GM12878 (cell line): ENCODE data around the gene SLC23A1. TPM values are rescaled to one million over a fixed set of nuclear protein-coding genes. Genes with fewer than 3 reads are reported as not detected.
A peak's percentile ranks its signal among the peaks of the same experiment; 100 is the strongest.

Experiments used
- ATF7 ChIP-seq: fragments of 450-650 bp; IDR thresholded peaks from 2 replicates; pipeline ENCODE4 v1.6.1; 2016; ENCODE audit warnings: low read depth, mild to moderate bottlenecking
- BACH1 ChIP-seq: fragments of 450-650 bp; IDR thresholded peaks from 2 replicates; pipeline ENCODE4 v1.6.1; 2017; ENCODE audit warnings: mild to moderate bottlenecking, borderline replicate concordance
- BMI1 ChIP-seq: fragments of 450-650 bp; IDR thresholded peaks from 2 replicates; pipeline ENCODE4 v1.6.1; 2016; ENCODE audit warnings: mild to moderate bottlenecking, moderate library complexity, borderline replicate concordance
- CEBPB ChIP-seq, 2 experiments: fragments of 150-350 bp in 1 of 2; IDR thresholded peaks; 2 replicates each; pipeline ENCODE4 v1.6.1; 2012 to 2014; ENCODE audit warnings: low read depth in 2 of 2, low read length in 2 of 2, borderline replicate concordance in 1 of 2, inconsistent platforms in 1 of 2
- CHD2 ChIP-seq: IDR thresholded peaks from 2 replicates; pipeline ENCODE4 v1.6.1; 2011; ENCODE audit warnings: low read depth, low read length, improper control_type of control experiment, borderline replicate concordance
- CHD4 ChIP-seq: fragments of 200-600 bp; sonication (generic); IDR thresholded peaks from 2 replicates; pipeline ENCODE4 v1.6.1; 2016; ENCODE audit warnings: mild to moderate bottlenecking
- ETV6 ChIP-seq, 2 experiments: fragments of 450-650 bp in 1 of 2; IDR thresholded peaks in 1 of 2; conservative IDR thresholded peaks in 1 of 2; 2 replicates each; pipeline ENCODE4 v1.6.1; 2014; ENCODE audit warnings: antibody characterized with exemption in 1 of 2, borderline replicate concordance in 1 of 2, low read depth in 1 of 2, mild to moderate bottlenecking in 1 of 2, moderate library complexity in 1 of 2
- EZH2 ChIP-seq: IDR thresholded peaks from 2 replicates; pipeline ENCODE4 v1.6.1; 2012; ENCODE audit warnings: low read depth, mild to moderate bottlenecking, control low read depth, inconsistent platforms, low read length, borderline replicate concordance; ENCODE audit not compliant: control insufficient read depth
- IRF4 ChIP-seq: IDR thresholded peaks from 2 replicates; pipeline ENCODE4 v1.6.1; 2011; ENCODE audit warnings: low read depth, low read length
- JUND ChIP-seq: IDR thresholded peaks from 2 replicates; pipeline ENCODE4 v1.6.1; 2012; ENCODE audit warnings: low read depth, mild to moderate bottlenecking, low read length, improper control_type of control experiment, moderate library complexity
- MEF2B ChIP-seq: fragments of 450-650 bp; IDR thresholded peaks from 2 replicates; pipeline ENCODE4 v1.6.1; 2018; ENCODE audit warnings: mild to moderate bottlenecking, moderate library complexity; ENCODE audit not compliant: partially characterized antibody, poor library complexity, severe bottlenecking
- NFYA ChIP-seq: IDR thresholded peaks from 2 replicates; pipeline ENCODE4 v1.6.1; 2011; ENCODE audit warnings: low read depth, mild to moderate bottlenecking, low read length, improper control_type of control experiment, borderline replicate concordance
- PML ChIP-seq: IDR thresholded peaks from 2 replicates; pipeline ENCODE4 v1.6.1; 2012; ENCODE audit warnings: low read length, inconsistent platforms
- POLR2A ChIP-seq: IDR thresholded peaks from 2 replicates; pipeline ENCODE4 v1.6.1; 2011; ENCODE audit warnings: low read depth, mild to moderate bottlenecking, low read length
- SPI1 ChIP-seq: IDR thresholded peaks from 2 replicates; pipeline ENCODE4 v1.6.1; 2011; ENCODE audit warnings: low read depth, mild to moderate bottlenecking, low read length, moderate library complexity, borderline replicate concordance; ENCODE audit not compliant: insufficient read depth
- STAT3 ChIP-seq: IDR thresholded peaks from 2 replicates; pipeline ENCODE4 v1.6.1; 2011; ENCODE audit warnings: low read depth, low read length, improper control_type of control experiment
- SUPT20H ChIP-seq: IDR thresholded peaks from 2 replicates; pipeline ENCODE4 v1.6.1; 2011; ENCODE audit warnings: low read depth, mild to moderate bottlenecking, low read length, moderate library complexity, borderline replicate concordance; ENCODE audit not compliant: control insufficient read depth
- ZSCAN29 ChIP-seq: fragments of 450-650 bp; IDR thresholded peaks from 2 replicates; pipeline ENCODE4 v1.6.1; 2017; ENCODE audit warnings: mild to moderate bottlenecking, moderate library complexity
- polyA plus RNA-seq, 11 experiments: library from polyadenylated mRNA; depleted of rRNA in 4 of 11; unstranded in 6 of 11; stranded (reverse) in 5 of 11; fragments of >200 nt; fragmentation: Nextera tagmentation in 4 of 11; fragmentation: Illumina TruSeq in 1 of 11; extraction: Ambion mirVana in 4 of 11; extraction: Trizol in 1 of 11; gene quantifications; 1 replicate in 1 of 11; 2 replicates in 10 of 11; pipeline versions ENCODE4 v1.2.1 to v1.2.3, GENCODE V29; 2011 to 2016; ENCODE audit warnings: inconsistent platforms in 2 of 11, missing spikeins in 2 of 11, low read depth in 1 of 11
- total RNA-seq, 4 experiments: library from RNA; depleted of rRNA in 3 of 4; stranded (reverse); fragments of >200 nt in 3 of 4; fragmentation: Illumina TruSeq in 1 of 4; extraction: Trizol in 1 of 4; gene quantifications; 2 replicates each; pipeline versions ENCODE4 v1.2.1 to v1.2.3, GENCODE V29; 2013 to 2021
- TF ChIP-seq, protein P1 (sequence below): IDR thresholded peaks from 2 replicates; pipeline ENCODE4 v1.6.1; 2011; ENCODE audit warnings: low read depth, low read length, improper control_type of control experiment, borderline replicate concordance
- TF ChIP-seq, protein P2 (sequence below): fragments of 450-650 bp; conservative IDR thresholded peaks from 2 replicates; pipeline ENCODE4 v1.6.1; 2017; ENCODE audit warnings: mild to moderate bottlenecking, moderate library complexity
- TF ChIP-seq, protein P3 (sequence below): fragments of 450-650 bp; IDR thresholded peaks from 2 replicates; pipeline ENCODE4 v1.6.1; 2016; ENCODE audit warnings: mild to moderate bottlenecking
- TF ChIP-seq, protein P4 (sequence below): IDR thresholded peaks from 2 replicates; pipeline ENCODE4 v1.6.1; 2011; ENCODE audit warnings: low read depth, mild to moderate bottlenecking, low read length, moderate library complexity, borderline replicate concordance; ENCODE audit errors: extremely low read depth

The SLC23A1 gene
- total and polyA plus RNA-seq, 10 of the 15 experiments (the other 5 are each of a cell fraction or from before 2014, with no cell fraction given): 0.35 to 4.7 (median 1.6) TPM

DNA sequence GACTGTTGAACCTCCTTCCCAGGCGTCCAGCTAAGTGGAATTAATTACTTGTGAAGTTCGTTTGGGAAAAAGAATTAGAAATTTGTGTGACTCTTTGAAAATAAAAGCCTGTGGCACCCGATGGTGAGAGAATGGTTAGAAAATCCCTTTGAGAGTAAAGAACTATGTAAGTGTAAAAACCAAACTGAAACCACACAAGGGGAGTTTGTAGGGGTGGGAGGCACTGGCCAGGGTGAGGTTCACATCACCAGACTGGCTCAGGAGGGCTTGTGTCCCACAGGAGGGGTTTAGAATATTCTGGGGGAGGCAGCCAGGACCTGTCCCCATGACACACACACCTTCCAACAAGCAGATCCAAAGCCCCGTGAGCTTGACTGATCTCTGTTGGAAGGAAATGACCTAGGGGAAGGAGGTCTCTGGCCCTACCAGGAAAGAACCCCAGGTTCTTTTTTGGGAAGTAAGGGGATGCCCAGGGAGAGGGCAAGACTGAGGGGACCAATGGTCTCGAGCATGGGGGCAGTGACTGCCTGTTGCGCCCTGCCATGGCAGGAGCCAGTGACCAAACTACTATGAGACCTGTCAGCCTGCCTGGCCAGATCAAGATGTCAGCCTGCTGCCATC is 16.5 kb upstream of the SLC23A1 start (continued):
- no peak for TF ChIP-seq PML
- TF ChIP-seq EZH2: no peak
- TF ChIP-seq CEBPB (IDR thresholded peaks at IDR 0.05; ENCODE audit: borderline replicate concordance in 1 of 2, low read depth in 2 of 2, low read length in 2 of 2): no peak
- TF ChIP-seq CHD2: no peak
- peak; percentile 92 for TF ChIP-seq ATF7
- TF ChIP-seq BACH1: peak; percentile 52; the same call in 1 of the 2 replicates
- TF ChIP-seq POLR2A: 0 out of 2 replicates have a peak, but pooled peaks have one; percentile 37
- no peak for TF ChIP-seq NFYA
- TF ChIP-seq, protein P1, sequence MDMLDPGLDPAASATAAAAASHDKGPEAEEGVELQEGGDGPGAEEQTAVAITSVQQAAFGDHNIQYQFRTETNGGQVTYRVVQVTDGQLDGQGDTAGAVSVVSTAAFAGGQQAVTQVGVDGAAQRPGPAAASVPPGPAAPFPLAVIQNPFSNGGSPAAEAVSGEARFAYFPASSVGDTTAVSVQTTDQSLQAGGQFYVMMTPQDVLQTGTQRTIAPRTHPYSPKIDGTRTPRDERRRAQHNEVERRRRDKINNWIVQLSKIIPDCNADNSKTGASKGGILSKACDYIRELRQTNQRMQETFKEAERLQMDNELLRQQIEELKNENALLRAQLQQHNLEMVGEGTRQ: no peak
- TF ChIP-seq ETV6 (conservative IDR thresholded peaks at IDR 0.05 in 1 of 2, IDR thresholded peaks at IDR 0.05 in 1 of 2; ENCODE audit: borderline replicate concordance in 1 of 2, low read depth in 1 of 2): 0 out of 4 replicates have a peak, but pooled peaks of 1 of the 2 experiments have one; percentile 23
- TF ChIP-seq, protein P2, sequence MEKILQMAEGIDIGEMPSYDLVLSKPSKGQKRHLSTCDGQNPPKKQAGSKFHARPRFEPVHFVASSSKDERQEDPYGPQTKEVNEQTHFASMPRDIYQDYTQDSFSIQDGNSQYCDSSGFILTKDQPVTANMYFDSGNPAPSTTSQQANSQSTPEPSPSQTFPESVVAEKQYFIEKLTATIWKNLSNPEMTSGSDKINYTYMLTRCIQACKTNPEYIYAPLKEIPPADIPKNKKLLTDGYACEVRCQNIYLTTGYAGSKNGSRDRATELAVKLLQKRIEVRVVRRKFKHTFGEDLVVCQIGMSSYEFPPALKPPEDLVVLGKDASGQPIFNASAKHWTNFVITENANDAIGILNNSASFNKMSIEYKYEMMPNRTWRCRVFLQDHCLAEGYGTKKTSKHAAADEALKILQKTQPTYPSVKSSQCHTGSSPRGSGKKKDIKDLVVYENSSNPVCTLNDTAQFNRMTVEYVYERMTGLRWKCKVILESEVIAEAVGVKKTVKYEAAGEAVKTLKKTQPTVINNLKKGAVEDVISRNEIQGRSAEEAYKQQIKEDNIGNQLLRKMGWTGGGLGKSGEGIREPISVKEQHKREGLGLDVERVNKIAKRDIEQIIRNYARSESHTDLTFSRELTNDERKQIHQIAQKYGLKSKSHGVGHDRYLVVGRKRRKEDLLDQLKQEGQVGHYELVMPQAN: no peak
- TF ChIP-seq SUPT20H: no peak
- TF ChIP-seq MEF2B: peak; percentile 99
- 0 out of 2 replicates have a peak, but pooled peaks have one; percentile 7 for TF ChIP-seq JUND
- TF ChIP-seq, protein P3, sequence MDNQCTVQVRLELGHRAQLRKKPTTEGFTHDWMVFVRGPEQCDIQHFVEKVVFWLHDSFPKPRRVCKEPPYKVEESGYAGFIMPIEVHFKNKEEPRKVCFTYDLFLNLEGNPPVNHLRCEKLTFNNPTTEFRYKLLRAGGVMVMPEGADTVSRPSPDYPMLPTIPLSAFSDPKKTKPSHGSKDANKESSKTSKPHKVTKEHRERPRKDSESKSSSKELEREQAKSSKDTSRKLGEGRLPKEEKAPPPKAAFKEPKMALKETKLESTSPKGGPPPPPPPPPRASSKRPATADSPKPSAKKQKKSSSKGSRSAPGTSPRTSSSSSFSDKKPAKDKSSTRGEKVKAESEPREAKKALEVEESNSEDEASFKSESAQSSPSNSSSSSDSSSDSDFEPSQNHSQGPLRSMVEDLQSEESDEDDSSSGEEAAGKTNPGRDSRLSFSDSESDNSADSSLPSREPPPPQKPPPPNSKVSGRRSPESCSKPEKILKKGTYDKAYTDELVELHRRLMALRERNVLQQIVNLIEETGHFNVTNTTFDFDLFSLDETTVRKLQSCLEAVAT: 0 out of 2 replicates have a peak, but pooled peaks have one; percentile 44
- TF ChIP-seq, protein P4, sequence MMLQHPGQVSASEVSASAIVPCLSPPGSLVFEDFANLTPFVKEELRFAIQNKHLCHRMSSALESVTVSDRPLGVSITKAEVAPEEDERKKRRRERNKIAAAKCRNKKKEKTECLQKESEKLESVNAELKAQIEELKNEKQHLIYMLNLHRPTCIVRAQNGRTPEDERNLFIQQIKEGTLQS: no peak
- no peak for TF ChIP-seq CHD4
- TF ChIP-seq STAT3: no peak
- peak; percentile 79 for TF ChIP-seq IRF4
- TF ChIP-seq SPI1: no peak
- peak; percentile 54; the same call in 1 of the 2 replicates for TF ChIP-seq BMI1
- no peak for TF ChIP-seq ZSCAN29
